Nephron progenitor cell (in vitro differentiated cells): ENCODE results near the gene QPCT.

Experiments
- DNase-seq: peaks from one replicate; pipeline ENCODE4 v3.0.0; 2021
- H3K27ac Mint-ChIP-seq: 2 replicates; pipeline ENCODE4 v1.8.0; 2021; ENCODE audit warnings: mild to moderate bottlenecking, moderate library complexity, mixed read lengths
- H3K27me3 Mint-ChIP-seq: 2 replicates; pipeline ENCODE4 v1.8.0; 2021; ENCODE audit warnings: mild to moderate bottlenecking, low read depth, mixed read lengths; ENCODE audit not compliant: poor library complexity
- H3K36me3 Mint-ChIP-seq: 2 replicates; pipeline ENCODE4 v1.8.0; 2021; ENCODE audit warnings: low read depth, mixed read lengths
- H3K4me1 Mint-ChIP-seq: 2 replicates; pipeline ENCODE4 v1.8.0; 2021; ENCODE audit warnings: mixed read lengths
- H3K4me3 Mint-ChIP-seq: 2 replicates; pipeline ENCODE4 v1.8.0; 2021; ENCODE audit warnings: mild to moderate bottlenecking, moderate library complexity, mixed read lengths
- H3K9me3 Mint-ChIP-seq: 2 replicates; pipeline ENCODE4 v1.8.0; 2021; ENCODE audit warnings: mild to moderate bottlenecking, moderate library complexity, mixed read lengths
- TF ChIP-seq, protein P1 (sequence below): fragments of 200-600 bp; sonication (generic); IDR thresholded peaks from 2 replicates; pipeline ENCODE4 v1.5.0; 2021; ENCODE audit warnings: antibody characterized with exemption

QPCT gene

GRCh38 chr2:37389989-37390765 is 45.7 kb downstream of the QPCT start:
- DNase-seq, result no peak
- H3K9me3 Mint-ChIP-seq, result no peaks in the 10 kb centered on the region
- no peaks in the 10 kb centered on the region for H3K27me3 Mint-ChIP-seq
- H3K27ac Mint-ChIP-seq, result peak overlapping the region; percentile 82
- H3K4me3 Mint-ChIP-seq, result no peak overlapping the region
- H3K36me3 Mint-ChIP-seq, result no peaks in the 10 kb centered on the region
- TF ChIP-seq, protein P1, sequence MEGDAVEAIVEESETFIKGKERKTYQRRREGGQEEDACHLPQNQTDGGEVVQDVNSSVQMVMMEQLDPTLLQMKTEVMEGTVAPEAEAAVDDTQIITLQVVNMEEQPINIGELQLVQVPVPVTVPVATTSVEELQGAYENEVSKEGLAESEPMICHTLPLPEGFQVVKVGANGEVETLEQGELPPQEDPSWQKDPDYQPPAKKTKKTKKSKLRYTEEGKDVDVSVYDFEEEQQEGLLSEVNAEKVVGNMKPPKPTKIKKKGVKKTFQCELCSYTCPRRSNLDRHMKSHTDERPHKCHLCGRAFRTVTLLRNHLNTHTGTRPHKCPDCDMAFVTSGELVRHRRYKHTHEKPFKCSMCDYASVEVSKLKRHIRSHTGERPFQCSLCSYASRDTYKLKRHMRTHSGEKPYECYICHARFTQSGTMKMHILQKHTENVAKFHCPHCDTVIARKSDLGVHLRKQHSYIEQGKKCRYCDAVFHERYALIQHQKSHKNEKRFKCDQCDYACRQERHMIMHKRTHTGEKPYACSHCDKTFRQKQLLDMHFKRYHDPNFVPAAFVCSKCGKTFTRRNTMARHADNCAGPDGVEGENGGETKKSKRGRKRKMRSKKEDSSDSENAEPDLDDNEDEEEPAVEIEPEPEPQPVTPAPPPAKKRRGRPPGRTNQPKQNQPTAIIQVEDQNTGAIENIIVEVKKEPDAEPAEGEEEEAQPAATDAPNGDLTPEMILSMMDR, result no peak
- peaks cover 23% of the 10 kb centered on the region for H3K4me1 Mint-ChIP-seq

GRCh38 chr2:37390777-37391176 is 46.3 kb downstream of the QPCT start:
- peaks cover 23% of the 10 kb centered on the region for H3K4me1 Mint-ChIP-seq
- H3K27ac Mint-ChIP-seq, result peak overlapping the region; percentile 82
- H3K36me3 Mint-ChIP-seq, result no peaks in the 10 kb centered on the region
- H3K27me3 Mint-ChIP-seq, result peaks cover 3% of the 10 kb centered on the region
- DNase-seq, result no peak
- TF ChIP-seq, protein P1, result no peak
- no peaks in the 10 kb centered on the region for H3K9me3 Mint-ChIP-seq
- H3K4me3 Mint-ChIP-seq, result no peak overlapping the region

GRCh38 chr2:37391711-37392110 is 47.3 kb downstream of the QPCT start:
- no peak for DNase-seq
- no peaks in the 10 kb centered on the region for H3K9me3 Mint-ChIP-seq
- no peaks in the 10 kb centered on the region for H3K36me3 Mint-ChIP-seq
- no peak overlapping the region for H3K4me3 Mint-ChIP-seq
- peaks cover 23% of the 10 kb centered on the region for H3K4me1 Mint-ChIP-seq
- H3K27me3 Mint-ChIP-seq, result peaks cover 3% of the 10 kb centered on the region
- no peak overlapping the region for H3K27ac Mint-ChIP-seq
- TF ChIP-seq, protein P1, result no peak

GRCh38 chr2:37392428-37392827 is 48.0 kb downstream of the QPCT start:
- no peaks in the 10 kb centered on the region for H3K9me3 Mint-ChIP-seq
- TF ChIP-seq, protein P1, result no peak
- H3K4me1 Mint-ChIP-seq, result peaks cover 23% of the 10 kb centered on the region
- no peaks in the 10 kb centered on the region for H3K36me3 Mint-ChIP-seq
- H3K27me3 Mint-ChIP-seq, result peaks cover 3% of the 10 kb centered on the region
- no peak for DNase-seq
- H3K4me3 Mint-ChIP-seq, result no peak overlapping the region
- no peak overlapping the region for H3K27ac Mint-ChIP-seq

DNA sequence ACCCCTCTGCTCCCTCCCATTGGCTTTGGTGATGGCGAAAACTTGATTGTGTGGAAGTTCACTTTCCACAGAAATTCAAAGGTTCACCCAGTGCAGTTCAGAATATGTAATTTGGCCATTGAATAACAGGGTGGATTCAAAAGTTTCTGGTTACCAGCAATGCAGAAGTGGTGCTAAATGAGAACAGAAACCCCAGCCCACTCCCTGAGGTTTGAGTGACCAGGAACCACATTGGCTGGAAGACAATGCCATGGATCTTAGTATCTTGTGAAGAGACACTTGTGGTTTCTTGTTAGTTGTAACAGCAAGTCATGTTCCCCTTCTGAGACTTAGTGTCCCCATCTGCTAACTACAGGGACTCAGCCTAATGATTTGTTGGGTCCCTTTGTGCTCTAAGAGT is 49.8 kb downstream of the QPCT start:
- DNase-seq, result no peak
- Mint-ChIP-seq H3K27me3 (peaks cover 8% of the 10 kb centered on the region), H3K27ac (no peak overlapping the region), H3K4me3 (no peak overlapping the region), H3K9me3 (no peaks in the 10 kb centered on the region), H3K36me3 (no peaks in the 10 kb centered on the region), H3K4me1 (peaks cover 23% of the 10 kb centered on the region)
- TF ChIP-seq, protein P1, result no peak
